DOHH2 (cell line): ENCODE data around the gene LAMA5.

Experiments
- EZH2phosphoT487 ChIP-seq: fragments of 200-600 bp; sonication (generic); IDR thresholded peaks from 2 replicates; pipeline ENCODE4 v1.6.1; 2017; ENCODE audit warnings: borderline replicate concordance, mild to moderate bottlenecking, antibody characterized with exemption, low read length, moderate library complexity, mixed read lengths
- TF ChIP-seq, protein P1 (sequence below): fragments of 200-600 bp; sonication (generic); IDR thresholded peaks from one replicate; pipeline ENCODE4 v1.5.1; 2014; ENCODE audit warnings: antibody characterized with exemption, mild to moderate bottlenecking, low read depth, low read length; ENCODE audit not compliant: poor library complexity, severe bottlenecking

DNA sequence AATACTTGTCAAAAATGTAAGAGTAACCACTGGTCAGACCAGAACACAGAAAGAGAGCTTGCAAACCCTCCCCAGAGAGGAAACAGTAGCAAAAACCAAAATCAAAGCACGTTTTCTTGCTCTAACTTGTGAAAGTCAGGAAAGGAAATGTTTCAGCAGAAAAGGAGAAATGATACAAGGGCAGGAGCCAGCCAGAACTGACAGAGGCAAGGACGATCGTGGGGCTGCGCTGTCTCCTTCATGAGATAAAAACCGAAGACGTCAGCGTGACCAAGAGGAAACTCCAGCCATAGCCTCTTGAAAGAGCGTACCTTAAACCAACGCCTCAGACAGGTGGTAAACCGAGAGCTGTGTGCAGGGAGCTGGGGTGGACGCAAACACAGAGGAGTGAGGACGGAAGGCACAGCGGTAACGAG, 27.5 kb downstream of the LAMA5 start:
- TF ChIP-seq, protein P1, sequence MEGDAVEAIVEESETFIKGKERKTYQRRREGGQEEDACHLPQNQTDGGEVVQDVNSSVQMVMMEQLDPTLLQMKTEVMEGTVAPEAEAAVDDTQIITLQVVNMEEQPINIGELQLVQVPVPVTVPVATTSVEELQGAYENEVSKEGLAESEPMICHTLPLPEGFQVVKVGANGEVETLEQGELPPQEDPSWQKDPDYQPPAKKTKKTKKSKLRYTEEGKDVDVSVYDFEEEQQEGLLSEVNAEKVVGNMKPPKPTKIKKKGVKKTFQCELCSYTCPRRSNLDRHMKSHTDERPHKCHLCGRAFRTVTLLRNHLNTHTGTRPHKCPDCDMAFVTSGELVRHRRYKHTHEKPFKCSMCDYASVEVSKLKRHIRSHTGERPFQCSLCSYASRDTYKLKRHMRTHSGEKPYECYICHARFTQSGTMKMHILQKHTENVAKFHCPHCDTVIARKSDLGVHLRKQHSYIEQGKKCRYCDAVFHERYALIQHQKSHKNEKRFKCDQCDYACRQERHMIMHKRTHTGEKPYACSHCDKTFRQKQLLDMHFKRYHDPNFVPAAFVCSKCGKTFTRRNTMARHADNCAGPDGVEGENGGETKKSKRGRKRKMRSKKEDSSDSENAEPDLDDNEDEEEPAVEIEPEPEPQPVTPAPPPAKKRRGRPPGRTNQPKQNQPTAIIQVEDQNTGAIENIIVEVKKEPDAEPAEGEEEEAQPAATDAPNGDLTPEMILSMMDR, result no peak
- no peak for TF ChIP-seq EZH2phosphoT487
